ENCODE data around the gene CISD3.
A peak's percentile ranks its signal among the peaks of the same experiment; 100 is the strongest.

CISD3 gene

DNA sequence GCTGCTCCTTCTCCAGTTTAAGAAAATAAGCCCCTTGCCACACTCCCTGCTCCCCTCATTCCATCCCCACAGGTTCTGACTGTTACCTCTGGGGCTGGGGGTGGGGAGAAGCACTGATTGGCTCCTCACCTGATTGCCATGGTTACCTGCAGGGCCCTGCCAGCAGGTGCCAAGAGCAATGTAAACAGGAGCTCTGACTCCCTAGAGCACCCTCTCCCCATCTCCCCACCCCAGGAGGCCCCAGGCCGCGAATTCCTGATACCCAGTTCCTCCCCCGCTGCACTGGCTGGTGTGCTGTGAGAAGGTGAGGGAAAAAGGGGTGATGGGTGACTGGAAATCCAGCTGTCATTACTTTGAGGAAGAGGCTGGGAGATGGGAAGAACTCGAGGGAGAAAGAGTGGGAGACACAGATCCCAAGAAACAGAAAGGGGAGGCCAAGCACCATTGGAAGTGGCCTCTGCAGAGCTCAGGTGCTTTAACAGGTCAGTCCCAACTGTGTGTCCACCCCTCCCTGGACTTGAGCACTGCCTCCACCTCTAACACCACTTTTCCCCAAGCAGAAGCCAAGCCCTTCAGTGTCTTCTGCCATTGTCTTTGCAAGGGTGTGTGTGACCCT lies 13.5 kb downstream of the CISD3 start:
- no peak for DNase-seq (ENCODE audit: low read depth in 3 of 3)

DNA sequence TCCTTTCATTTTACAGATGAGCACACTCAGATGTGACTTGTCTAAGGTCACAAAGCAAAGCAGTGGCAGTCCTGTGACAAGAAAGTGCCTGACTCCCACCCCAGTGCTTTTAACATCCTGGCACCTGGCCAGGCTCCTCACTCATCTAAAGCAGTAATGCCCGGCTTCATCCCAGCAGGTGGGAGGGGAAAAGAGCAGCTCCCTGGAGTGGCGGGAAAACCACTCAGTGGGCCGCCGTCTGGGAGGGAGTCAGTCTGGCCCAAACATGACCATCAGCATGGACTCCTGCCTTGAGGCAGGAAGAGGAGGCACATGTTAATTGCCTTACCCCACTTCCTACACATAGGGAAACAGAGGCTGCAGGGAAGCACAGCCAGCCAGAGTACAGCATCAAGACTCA lies 15.4 kb downstream of the CISD3 start:
- DNase-seq (ENCODE audit: low read depth in 3 of 3), result no peak

DNA sequence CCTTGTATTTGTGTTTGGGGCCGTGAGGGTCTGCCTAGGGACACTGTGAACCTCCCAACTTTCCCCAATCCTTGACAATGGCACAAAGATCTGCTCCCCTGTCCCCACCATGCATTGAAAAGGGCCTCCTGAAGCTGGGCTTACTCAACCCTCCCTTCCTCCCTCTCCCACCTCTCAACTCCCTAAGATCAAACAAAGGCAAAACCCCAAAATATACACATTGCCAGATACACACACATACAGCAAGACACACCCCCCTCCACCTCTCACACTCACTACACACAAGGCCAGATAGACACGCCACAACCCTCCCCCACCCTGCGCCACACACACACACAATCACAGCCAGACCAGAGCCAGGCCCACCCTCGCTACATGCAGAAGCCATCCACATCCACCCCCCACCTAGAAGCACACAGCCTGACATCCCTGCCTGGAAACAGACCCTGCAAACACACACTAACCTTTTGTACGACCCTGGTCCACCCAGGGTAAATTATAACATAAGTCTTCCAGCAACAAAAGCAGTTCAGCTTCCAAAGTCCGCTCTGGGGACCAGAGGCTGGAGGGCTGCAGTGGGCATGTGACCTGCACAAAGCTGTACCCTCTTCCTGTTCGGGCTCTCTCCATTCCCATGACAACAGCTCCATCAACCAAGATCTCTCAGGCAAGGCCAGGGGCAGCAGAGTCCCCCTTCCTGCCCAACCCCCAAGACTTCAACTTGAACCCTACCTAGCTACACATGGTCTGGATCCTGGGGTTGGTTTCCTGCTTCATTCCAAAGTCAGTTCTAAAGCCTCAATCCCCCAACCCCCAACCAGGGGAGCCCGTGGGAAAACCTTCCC lies 16.1 kb downstream of the CISD3 start:
- no peak for DNase-seq (ENCODE audit: low read depth in 3 of 3)

- no peak for DNase-seq (ENCODE audit: low read depth in 3 of 3)
Measured at GRCh38 chr17:38746849-38747462, 16.8 kb downstream of the CISD3 start.

DNA sequence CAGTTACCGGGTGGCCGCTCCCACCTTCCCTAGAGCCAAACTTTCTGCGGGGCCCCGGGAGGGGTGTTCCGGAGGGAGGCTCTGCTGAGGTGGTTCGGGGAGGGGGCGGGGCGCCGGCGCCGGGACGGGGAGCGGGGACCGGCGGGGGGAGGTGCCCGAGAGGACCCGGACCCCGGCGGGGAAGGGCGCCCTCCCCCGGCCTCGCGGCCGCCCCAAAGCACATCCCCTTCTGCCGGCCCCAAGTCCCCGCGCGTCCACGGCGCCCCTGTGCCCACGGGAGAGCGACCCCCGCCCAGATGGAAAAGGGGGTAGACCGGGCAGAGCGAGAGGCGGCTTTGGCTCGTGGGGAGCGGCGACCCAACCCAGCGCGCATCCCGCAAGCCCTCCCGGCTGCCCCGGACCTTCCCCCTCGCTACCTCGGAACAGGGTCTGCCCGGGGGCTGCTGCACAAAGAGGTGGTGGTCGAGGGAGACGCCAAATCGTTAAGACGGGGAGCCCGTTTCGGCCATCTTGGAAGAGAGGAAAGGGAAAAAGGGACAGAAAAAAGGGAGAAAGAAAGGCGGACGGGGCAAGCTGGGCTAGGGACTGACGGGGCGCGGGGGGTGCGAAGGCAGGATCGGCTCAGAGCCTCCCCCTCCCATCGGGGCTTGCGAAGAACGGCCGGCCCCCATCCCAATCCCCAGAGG lies 17.5 kb downstream of the CISD3 start:
- DNase-seq (ENCODE audit: low read depth in 3 of 3), result no peak

DNA sequence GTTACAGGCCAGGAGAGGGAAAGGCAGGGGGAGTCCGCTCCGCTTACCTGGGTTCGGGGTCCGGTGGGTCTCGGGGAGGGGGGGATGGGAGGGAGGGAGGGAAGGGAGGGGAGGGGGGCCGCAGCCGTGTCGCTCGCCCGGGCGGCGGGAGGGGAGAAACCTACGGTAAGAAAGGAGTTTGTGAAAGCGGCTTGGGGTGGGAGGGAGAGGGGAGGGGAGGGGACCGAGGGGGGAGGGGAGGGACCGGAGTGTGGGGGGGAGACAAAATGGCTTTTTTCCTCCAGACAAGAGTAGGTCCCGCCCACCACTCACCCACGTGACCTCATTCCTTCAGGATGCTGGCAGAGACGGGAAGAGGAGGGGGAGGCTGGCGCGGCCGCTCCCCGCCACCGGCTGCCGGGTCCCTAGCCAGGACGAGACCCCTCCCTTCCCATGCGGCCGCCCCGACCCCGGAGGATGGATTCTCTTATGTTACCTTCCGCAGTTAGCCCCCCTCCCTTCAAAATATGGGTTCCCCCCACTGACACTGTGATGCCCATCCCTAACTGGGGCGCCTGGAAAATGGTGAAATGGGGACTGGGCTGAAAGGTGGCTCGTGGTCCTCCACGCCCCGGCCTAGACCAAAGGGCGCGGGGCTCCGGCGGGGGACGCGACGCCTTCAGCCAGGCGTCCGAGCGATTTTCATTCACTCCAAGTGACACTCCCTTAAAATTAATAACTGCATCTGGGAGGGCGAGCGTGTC lies 18.2 kb downstream of the CISD3 start, which contains the start of gene PCGF2:
Gene PCGF2 (minus strand): TSS at position 188 of the 743 bp plus-strand sequence. CDS start 7,934 bp downstream, outside the sequence.
- DNase-seq (ENCODE audit: low read depth in 3 of 3), result no peak

DNA sequence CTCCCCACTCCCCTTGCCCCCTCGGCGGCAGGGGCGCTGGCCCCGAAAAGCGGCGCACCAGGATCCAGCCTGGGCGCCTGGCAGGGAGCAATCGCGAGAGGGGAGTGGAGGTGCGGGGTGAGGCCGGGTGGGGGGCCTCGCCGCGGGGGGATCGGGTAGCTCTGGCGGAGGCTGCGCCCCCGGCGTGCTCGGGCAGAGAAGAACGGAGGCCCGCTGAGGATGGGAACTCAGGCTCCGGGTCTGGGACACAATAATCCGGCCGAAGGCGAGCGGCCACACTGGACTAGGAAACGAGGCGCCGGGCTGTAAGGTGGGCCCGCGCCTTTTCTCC lies 18.7 kb downstream of the CISD3 start:
- DNase-seq (ENCODE audit: low read depth in 3 of 3), result no peak

DNA sequence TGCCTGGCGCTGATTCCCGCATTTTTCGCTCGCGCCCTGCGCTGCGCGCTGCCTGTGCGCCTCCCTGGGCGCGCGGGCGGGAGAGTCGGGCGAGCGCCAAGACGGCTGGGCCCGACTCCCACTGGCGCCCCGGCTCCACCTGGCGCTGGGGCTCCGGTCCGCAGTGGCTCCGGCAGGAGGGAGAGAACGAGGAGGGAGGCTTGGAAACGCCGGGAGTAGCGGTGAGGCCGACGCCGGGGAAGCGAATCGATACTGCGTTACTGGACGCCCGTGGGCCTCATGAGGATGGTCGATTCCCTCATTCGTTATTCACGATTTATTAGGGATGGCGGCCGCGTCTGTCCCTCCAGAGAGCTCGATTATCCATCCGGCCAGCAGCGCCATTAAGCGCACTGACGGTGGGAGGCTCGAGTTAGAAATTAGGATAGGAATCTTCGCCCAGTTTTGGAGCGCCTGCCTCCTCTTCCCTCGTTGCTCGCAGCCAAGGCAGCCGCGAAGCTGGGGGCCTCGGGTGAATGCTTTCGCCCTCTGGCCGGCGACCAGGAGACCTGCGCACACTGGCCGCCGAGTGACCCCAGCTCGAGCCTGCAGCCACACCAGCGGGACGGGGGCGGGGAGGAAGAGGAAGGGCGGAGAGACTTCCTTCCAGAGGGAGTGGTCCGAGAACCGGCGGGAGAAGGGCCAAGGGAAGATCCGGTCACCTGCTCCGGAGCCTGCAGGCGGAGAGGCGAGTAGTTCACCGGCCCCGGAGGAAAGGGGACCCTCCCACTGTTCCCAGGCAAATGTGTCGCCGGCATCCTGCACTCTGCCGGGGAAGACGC lies 19.3 kb downstream of the CISD3 start:
- no peak for DNase-seq (ENCODE audit: low read depth in 3 of 3)

DNA sequence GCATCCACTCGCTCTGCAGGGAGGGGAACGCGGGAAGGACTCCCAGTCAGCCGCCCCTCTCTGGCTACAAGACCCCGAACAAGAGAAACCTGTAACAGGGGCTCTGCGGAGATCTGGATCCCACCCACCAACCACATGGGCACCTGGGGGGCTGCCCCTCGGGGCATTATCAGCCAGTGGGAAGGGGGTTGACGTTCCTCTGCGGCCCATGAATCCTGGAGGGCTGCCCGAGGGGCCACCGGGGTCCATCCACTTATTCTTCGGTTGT lies 19.8 kb downstream of the CISD3 start:
- DNase-seq (ENCODE audit: low read depth in 3 of 3), result no peak

GRCh38 chr17:38750312-38751121 lies 20.4 kb downstream of the CISD3 start:
- no peak for DNase-seq (ENCODE audit: low read depth in 3 of 3)

- DNase-seq (ENCODE audit: low read depth in 3 of 3), result no peak
Measured at GRCh38 chr17:38751144-38751807, 21.1 kb downstream of the CISD3 start.

- DNase-seq (ENCODE audit: low read depth in 3 of 3), result peak; percentile 74 to 82 (median 80)
Measured at GRCh38 chr17:38751808-38752307, 21.7 kb downstream of the CISD3 start.

DNA sequence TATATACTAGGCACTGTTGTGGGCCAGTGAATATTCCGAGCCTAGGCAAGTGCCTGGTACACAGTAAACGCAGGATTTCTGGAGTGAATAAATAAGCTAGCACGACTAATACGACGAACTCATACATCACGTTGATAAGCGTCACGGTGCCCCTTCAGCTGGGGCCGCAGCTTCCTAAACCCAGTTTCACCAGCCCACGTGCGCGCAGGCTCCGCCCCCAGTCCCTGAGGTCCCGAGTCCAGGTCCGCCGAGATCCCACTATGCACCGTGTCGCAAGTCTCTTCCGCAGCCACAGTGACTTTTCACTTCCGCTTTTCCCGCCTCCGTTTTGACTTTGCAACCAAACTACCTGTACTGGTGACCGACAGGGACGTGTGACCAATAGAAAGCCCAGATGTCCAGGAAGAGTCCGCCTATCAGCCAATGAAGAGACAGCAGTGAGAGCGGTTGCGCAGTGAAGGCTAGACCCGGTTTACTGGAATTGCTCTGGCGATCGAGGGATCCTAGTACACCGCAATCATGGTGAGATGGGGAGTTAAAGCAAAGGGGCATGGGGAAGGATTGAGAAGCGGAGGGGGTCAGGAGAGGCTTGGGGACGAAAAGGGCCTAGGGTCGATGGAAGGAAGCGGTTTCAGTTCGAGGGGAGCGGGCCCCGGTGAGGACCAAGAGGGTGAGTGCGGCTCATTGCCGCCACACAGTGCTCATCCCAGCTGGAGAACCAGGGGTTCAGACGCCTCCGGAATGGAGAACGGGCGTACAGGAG lies 22.3 kb downstream of the CISD3 start, which contains the start of gene PSMB3:
Gene PSMB3 (plus strand): TSS at position 434 of the 763 bp plus-strand sequence. CDS start 86 bp downstream, at position 520.
- peak; percentile 89 to 98 (median 96) for DNase-seq (ENCODE audit: low read depth in 3 of 3)

DNA sequence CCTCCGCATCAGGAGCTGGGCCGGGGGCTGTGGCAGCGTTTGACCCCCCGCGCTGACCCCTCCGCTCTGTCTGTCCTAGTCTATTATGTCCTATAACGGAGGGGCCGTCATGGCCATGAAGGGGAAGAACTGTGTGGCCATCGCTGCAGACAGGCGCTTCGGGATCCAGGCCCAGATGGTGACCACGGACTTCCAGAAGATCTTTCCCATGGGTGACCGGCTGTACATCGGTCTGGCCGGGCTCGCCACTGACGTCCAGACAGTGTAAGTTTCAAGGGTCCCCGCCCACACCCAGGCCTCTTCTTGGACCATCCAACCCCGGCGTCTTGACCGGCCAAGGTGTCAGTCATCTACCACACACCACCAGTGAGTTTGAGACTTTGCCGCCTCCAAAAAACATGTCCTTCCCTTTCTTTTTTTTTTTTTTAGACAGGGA lies 22.9 kb downstream of the CISD3 start:
- no peak for DNase-seq (ENCODE audit: low read depth in 3 of 3)

GRCh38 chr17:38761612-38762011 lies 31.5 kb downstream of the CISD3 start:
- no peak for DNase-seq (ENCODE audit: low read depth in 3 of 3)

GRCh38 chr17:38762231-38762630 lies 32.1 kb downstream of the CISD3 start:
- DNase-seq (ENCODE audit: low read depth in 3 of 3), result no peak

DNA sequence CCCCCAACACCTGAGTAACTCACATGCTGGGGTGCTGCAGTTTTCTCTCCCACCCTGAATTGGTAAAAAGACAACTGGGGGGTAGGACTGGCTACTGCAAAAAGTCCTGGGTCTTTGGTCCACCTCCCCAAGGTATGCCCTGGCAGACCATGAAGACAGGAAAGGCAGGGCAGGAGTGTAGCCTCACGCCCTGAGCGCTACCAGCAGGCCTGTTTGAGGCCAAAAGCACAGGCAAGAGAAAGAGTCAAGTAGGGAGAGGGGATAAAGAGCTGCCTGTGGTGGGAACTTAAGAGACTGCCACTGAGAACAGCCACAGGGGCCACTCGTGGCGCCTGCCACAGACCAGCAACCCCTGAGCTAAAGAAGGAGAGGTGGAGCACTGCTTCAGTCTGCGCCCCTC lies 36.2 kb downstream of the CISD3 start:
- DNase-seq (ENCODE audit: low read depth in 3 of 3), result no peak

DNA sequence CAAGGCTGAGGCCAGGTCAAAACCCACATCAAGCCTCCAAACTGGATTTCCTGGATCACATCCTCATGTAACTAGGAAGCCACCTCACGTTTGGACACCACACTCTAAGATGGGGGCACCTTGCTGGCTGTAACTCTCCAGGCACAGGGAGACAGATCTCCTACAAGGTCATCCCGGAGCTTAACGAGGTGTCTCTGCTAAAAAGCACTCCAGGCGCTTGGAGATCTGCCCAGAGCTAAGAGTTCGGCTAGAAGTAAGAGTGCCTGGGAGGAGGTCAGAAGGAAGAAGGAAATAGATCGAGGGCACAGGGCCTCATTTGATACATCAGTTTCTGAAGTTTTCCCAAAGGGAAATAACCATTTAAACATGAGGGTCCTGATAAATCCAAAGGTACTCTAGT lies 38.3 kb downstream of the CISD3 start:
- no peak for DNase-seq (ENCODE audit: low read depth in 3 of 3)
